Nephron progenitor cell (in vitro differentiated cells): Measurements from ENCODE around the gene ZNF2.
A peak's percentile ranks its signal among the peaks of the same experiment; 100 is the strongest.

Source experiments
- DNase-seq: peaks from one replicate; pipeline ENCODE4 v3.0.0; 2021
- H3K27ac Mint-ChIP-seq: 2 replicates; pipeline ENCODE4 v1.8.0; 2021; ENCODE audit warnings: mild to moderate bottlenecking, moderate library complexity, mixed read lengths
- H3K27me3 Mint-ChIP-seq: 2 replicates; pipeline ENCODE4 v1.8.0; 2021; ENCODE audit warnings: mild to moderate bottlenecking, low read depth, mixed read lengths; ENCODE audit not compliant: poor library complexity
- H3K36me3 Mint-ChIP-seq: 2 replicates; pipeline ENCODE4 v1.8.0; 2021; ENCODE audit warnings: low read depth, mixed read lengths
- H3K4me1 Mint-ChIP-seq: 2 replicates; pipeline ENCODE4 v1.8.0; 2021; ENCODE audit warnings: mixed read lengths
- H3K4me3 Mint-ChIP-seq: 2 replicates; pipeline ENCODE4 v1.8.0; 2021; ENCODE audit warnings: mild to moderate bottlenecking, moderate library complexity, mixed read lengths
- H3K9me3 Mint-ChIP-seq: 2 replicates; pipeline ENCODE4 v1.8.0; 2021; ENCODE audit warnings: mild to moderate bottlenecking, moderate library complexity, mixed read lengths
- TF ChIP-seq, protein P1 (sequence below): fragments of 200-600 bp; sonication (generic); IDR thresholded peaks from 2 replicates; pipeline ENCODE4 v1.5.0; 2021; ENCODE audit warnings: antibody characterized with exemption

Gene ZNF2

DNA sequence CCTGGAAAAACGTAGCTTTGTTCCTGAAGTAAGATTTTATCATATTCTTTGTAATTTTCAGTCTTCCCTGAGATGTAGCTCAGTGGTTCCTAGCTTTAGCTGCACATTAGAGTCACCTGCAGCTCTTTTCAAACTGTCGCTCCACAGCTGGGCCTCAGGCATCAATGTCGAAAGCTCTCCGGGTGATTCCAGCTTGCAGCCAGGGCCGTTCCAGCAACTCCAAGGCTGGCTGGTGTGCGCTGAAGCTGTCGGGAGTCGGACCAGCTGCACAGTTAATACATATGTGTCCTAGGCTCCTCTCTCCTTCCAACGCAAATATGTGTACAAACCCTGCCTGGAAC lies 609 bp upstream of the ZNF2 start:
- H3K27me3 Mint-ChIP-seq: no peaks in the 10 kb centered on the region
- TF ChIP-seq, protein P1, sequence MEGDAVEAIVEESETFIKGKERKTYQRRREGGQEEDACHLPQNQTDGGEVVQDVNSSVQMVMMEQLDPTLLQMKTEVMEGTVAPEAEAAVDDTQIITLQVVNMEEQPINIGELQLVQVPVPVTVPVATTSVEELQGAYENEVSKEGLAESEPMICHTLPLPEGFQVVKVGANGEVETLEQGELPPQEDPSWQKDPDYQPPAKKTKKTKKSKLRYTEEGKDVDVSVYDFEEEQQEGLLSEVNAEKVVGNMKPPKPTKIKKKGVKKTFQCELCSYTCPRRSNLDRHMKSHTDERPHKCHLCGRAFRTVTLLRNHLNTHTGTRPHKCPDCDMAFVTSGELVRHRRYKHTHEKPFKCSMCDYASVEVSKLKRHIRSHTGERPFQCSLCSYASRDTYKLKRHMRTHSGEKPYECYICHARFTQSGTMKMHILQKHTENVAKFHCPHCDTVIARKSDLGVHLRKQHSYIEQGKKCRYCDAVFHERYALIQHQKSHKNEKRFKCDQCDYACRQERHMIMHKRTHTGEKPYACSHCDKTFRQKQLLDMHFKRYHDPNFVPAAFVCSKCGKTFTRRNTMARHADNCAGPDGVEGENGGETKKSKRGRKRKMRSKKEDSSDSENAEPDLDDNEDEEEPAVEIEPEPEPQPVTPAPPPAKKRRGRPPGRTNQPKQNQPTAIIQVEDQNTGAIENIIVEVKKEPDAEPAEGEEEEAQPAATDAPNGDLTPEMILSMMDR: no peak
- DNase-seq: no peak
- peaks cover 35% of the 10 kb centered on the region for H3K4me1 Mint-ChIP-seq
- peaks cover 16% of the 10 kb centered on the region for H3K9me3 Mint-ChIP-seq
- peak overlapping the region; percentile 98 for H3K27ac Mint-ChIP-seq
- peaks cover 17% of the 10 kb centered on the region for H3K36me3 Mint-ChIP-seq
- peak overlapping the region; percentile 98 for H3K4me3 Mint-ChIP-seq

DNA sequence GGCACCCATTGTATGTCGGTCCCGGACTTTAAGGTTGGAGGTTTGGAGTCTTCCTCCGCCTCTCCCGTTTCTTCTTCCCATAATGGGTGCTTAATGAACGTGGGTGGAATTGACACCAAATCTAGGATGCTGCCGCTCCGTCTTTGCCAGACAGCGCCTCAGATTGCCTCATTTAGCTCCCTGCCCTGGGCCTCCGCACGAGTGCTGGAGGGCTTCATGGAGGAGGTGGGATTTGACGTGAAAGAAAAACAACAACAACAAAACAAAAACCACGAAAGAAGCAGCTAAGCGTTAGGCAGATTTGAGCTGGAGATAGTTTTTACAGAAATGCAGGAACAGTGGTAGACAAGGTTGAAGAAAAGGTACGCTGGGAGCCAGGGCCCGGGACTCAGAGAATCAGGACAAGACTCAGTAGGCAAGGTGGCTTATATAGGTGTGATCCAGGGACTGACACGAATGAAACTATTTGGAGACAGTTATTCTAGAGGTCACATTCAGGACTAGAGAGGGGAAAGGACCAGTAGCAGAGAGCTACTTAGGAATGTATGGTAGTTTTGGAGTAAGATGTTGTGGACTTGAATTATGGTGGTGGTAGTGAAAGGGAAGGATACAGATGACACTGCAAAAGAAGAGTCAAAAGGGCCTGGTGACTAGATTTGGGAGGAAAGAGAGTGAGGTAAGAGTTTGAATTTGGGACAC lies 605 bp downstream of the ZNF2 start:
- no peak overlapping the region for H3K27ac Mint-ChIP-seq

DNA sequence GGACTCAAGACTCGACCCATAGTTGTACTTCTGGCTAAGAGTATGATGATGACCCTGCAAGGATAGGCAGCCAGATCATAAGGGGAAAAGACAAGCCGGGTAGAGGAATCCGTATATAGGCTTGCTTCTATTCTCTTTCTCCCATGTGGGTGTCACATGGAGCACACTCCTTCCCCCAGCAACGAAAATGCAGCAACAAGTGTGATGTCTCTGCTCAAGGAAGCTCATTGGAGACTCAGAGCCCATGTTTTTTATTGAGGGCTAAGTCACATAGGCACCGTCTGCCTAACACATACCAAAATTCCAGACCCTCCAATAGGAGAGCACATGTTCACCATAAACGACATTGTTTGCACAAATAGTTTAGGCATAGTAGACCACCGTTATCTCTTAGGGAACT lies 6.3 kb downstream of the ZNF2 start:
- TF ChIP-seq, protein P1: no peak
- no peak overlapping the region for H3K4me3 Mint-ChIP-seq
- H3K27ac Mint-ChIP-seq: no peak overlapping the region
- H3K9me3 Mint-ChIP-seq: peaks cover 18% of the 10 kb centered on the region
- no peak for DNase-seq
- peaks cover under 1% of the 10 kb centered on the region for H3K4me1 Mint-ChIP-seq
- H3K27me3 Mint-ChIP-seq: peaks cover 3% of the 10 kb centered on the region
- H3K36me3 Mint-ChIP-seq: peaks cover 21% of the 10 kb centered on the region

More for the DNA sequence above, 605 bp downstream of the ZNF2 start:
- peak overlapping the region; percentile 98 for H3K4me3 Mint-ChIP-seq
- no peak for DNase-seq
- peaks cover 20% of the 10 kb centered on the region for H3K9me3 Mint-ChIP-seq
- H3K36me3 Mint-ChIP-seq: peaks cover 21% of the 10 kb centered on the region
- peaks cover 35% of the 10 kb centered on the region for H3K4me1 Mint-ChIP-seq
- TF ChIP-seq, protein P1: no peak
- no peaks in the 10 kb centered on the region for H3K27me3 Mint-ChIP-seq

DNA sequence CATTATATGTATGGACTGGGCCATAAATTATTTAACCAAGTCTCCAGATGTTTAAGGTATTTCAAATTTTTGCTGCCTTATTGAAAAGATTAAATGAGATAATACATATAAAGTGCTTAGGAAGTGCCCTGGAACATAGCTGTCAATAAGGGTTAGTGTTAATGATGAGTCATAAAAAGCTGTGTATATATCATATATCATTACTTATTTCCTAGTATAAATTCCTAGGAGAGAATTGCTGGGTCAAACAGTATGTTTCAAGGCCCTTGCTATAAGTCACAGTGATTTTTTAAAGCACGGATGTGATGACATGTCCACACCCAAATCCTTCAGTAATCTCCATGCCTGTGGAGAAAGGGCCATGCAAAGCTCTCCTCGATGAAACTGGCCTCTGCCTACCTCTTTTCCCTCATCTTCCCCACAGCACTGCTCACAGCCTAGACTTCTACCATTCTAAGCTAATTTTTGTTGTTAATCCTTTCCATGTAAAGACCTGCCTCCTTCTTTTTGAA lies 8.5 kb downstream of the ZNF2 start:
- H3K27me3 Mint-ChIP-seq: peaks cover 3% of the 10 kb centered on the region
- H3K4me1 Mint-ChIP-seq: no peaks in the 10 kb centered on the region
- DNase-seq: no peak
- peaks cover 26% of the 10 kb centered on the region for H3K9me3 Mint-ChIP-seq
- H3K36me3 Mint-ChIP-seq: peaks cover 36% of the 10 kb centered on the region
- no peak overlapping the region for H3K4me3 Mint-ChIP-seq
- TF ChIP-seq, protein P1: no peak
- H3K27ac Mint-ChIP-seq: no peak overlapping the region

DNA sequence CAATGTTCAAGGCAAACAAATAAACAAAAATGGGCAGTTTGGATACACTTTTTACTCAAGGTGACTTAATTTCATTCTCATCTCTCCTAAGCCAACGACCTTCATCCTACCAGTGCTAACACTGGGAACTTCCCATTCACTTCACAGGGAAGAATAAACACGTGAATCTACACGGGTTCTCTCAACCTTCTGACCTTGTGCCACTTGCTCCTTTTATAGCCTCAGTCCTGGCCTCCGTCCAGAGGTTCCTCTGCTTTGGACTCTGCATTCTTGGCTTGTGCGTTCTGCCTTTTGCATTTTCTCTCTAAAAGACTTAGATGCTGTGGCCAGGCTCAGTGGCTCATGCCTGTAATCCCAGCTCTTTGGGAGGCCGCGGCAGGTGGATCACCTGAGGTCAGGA lies 13.8 kb downstream of the ZNF2 start:
- H3K4me3 Mint-ChIP-seq: no peak overlapping the region
- no peaks in the 10 kb centered on the region for H3K4me1 Mint-ChIP-seq
- TF ChIP-seq, protein P1: no peak
- no peak overlapping the region for H3K27ac Mint-ChIP-seq
- H3K9me3 Mint-ChIP-seq: peaks cover 54% of the 10 kb centered on the region
- peaks cover 10% of the 10 kb centered on the region for H3K27me3 Mint-ChIP-seq
- DNase-seq: no peak
- peaks cover 83% of the 10 kb centered on the region for H3K36me3 Mint-ChIP-seq

DNA sequence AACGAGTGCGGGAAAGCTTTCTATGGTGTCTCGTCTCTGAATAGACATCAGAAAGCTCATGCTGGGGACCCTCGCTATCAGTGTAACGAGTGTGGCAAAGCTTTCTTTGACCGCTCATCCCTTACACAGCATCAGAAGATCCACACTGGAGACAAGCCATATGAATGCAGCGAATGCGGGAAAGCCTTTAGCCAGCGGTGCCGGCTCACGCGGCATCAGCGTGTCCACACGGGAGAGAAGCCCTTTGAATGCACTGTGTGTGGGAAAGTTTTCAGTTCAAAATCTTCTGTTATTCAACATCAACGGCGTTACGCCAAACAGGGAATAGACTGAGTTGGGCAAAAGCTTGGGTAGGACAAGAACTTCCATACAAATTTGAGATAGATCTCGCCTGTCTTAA lies 16.2 kb downstream of the ZNF2 start:
- H3K9me3 Mint-ChIP-seq: peaks cover 63% of the 10 kb centered on the region
- no peak for DNase-seq
- no peaks in the 10 kb centered on the region for H3K4me1 Mint-ChIP-seq
- H3K27ac Mint-ChIP-seq: no peak overlapping the region
- TF ChIP-seq, protein P1: no peak
- peaks cover 74% of the 10 kb centered on the region for H3K36me3 Mint-ChIP-seq
- H3K27me3 Mint-ChIP-seq: peaks cover 10% of the 10 kb centered on the region
- no peak overlapping the region for H3K4me3 Mint-ChIP-seq
